Stimulated activated CD8-positive, alpha-beta memory T cell treated with anti-CD3 and anti-CD28 coated beads, Interleukin-2, amount 100 ng/mL, for 48 hours (primary cell): ENCODE data around the gene ETFA.

Experiments used
- DNase-seq, 2 donors: peaks; one replicate each; pipeline ENCODE4 v3.0.0-alpha.2; 2020; ENCODE audit warnings: low read depth in 2 of 2

The ETFA gene

GRCh38 chr15:76195506-76196268 lies 115.6 kb downstream of the ETFA start:
- no peak for DNase-seq

GRCh38 chr15:76193934-76194333 lies 117.3 kb downstream of the ETFA start:
- no peak for DNase-seq

GRCh38 chr15:76192715-76193114 lies 118.6 kb downstream of the ETFA start:
- DNase-seq, result no peak

DNA sequence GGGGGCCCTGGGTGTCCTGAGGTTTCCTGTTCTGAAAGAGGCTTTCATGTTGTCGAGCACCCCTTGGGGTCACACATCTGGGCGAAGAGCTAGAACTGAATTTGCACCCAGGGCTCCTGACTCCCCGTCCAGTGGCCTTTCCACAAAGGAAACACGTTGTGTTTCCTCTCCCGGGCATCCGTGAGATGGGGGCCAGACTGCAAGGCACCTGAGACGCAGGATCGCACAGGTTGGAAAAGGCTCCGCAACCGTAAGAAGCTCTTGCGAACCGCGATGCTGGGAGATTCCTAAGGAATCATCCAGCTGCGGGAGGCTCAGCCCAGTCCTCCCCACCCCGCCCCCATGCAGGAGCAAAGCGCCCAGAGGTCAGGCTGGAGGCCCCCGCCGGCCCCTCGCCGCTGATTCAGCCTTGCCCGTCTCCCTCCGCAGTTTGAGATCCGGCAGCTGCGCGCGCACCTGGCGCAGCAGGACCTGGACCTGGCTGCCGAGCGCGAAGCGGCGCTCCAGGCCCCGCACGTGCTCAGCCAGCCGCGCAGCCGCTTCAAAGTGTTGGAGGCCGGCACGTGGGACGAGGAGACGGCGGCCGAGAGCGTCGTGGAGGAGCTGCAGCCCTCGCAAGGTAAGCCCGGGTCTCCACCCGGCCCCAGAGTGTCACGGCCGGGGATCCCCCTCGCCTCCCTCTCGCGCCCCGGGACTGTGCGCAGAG lies 119.6 kb downstream of the ETFA start:
- DNase-seq, result no peak

GRCh38 chr15:76190751-76191538 lies 120.3 kb downstream of the ETFA start:
- peak; percentile 73 for DNase-seq

- DNase-seq, result no peak
Measured at GRCh38 chr15:76190070-76190564, 121.2 kb downstream of the ETFA start.

GRCh38 chr15:76189106-76189505 lies 122.2 kb downstream of the ETFA start:
- no peak for DNase-seq

GRCh38 chr15:76187163-76187562 lies 124.1 kb downstream of the ETFA start:
- DNase-seq, result no peak

DNA sequence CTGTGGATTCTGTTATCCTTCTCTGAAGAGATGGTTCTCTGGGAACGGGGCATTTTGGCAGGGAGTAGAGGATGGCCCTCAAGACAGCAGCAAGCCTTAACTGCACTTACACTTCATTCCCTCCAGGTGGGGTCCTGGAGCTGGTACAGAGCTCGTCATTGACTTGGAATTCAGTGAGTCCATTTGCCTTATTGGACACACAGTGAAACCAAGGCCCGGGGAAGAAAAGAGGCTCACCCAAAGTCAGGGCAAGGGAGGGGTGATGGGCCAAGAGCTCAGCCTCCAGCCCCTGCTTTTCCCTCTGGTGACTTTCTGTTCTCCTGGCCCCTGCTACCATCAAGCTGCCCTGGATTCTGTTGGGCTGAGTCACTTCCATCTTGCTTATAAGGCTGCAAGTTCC lies 125.6 kb downstream of the ETFA start:
- DNase-seq, result no peak

- no peak for DNase-seq
Measured at GRCh38 chr15:76184650-76185035, 126.6 kb downstream of the ETFA start.

GRCh38 chr15:76183930-76184649 lies 127.2 kb downstream of the ETFA start:
- no peak for DNase-seq

GRCh38 chr15:76181705-76182107 lies 129.6 kb downstream of the ETFA start:
- no peak for DNase-seq

- DNase-seq, result no peak
Measured at GRCh38 chr15:76180321-76180720, 130.9 kb downstream of the ETFA start.

DNA sequence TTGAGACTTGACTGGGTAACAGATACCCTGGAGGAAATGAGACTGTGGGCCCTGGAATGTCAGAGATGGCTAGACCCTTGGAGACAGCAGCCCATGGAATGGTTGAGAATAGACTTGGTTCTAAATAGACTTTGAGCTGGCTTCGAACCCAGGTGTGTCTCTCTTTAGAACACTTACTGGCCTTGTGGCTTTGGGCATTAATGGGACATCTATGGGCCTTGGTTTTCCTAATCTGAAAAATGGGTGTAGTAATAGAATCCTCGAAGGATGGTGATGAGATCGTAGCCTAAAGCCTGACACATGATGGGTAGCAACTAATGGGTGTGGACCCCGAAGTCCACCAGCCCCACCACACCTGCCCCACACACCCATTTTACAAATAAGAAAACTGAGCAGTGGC lies 132.2 kb downstream of the ETFA start:
- DNase-seq, result no peak

DNA sequence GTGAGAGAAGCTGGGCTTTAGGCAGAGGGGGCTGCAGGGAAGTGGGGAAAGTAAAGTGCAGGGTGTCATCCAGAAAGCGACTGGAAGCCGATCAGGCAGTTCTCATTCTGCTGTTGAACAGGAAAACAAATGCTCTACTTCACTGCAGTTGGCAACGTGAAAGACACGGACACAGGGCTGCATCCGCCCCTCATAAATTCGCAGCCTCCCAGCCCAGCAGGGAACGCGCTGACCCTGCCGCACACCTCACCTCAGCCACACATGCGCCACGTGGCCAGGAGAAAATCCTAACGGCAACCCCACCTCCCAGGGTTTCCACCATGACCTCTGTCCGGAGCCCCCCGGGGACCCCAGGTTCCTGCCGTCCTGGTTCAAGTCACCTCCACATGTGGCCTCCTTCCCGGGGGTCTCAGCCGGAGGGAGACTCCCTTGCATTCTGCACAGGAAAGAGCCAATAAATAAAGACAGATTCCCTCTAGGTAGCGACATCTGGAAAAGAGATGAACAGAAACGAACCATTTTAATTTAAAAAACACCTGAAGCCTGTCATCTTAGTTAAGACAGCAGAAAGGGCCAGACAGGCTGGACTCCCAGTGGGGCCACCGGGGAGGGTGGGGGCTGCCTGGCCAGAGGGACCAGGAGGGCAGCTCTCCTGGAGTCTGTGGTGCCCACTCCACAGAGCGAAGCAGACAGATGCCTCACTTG lies 132.8 kb downstream of the ETFA start:
- no peak for DNase-seq

- no peak for DNase-seq
Measured at GRCh38 chr15:76177491-76178040, 133.7 kb downstream of the ETFA start.

- no peak for DNase-seq
Measured at GRCh38 chr15:76176487-76177085, 134.7 kb downstream of the ETFA start.

- no peak for DNase-seq
Measured at GRCh38 chr15:76176059-76176458, 135.2 kb downstream of the ETFA start.

- no peak for DNase-seq
Measured at GRCh38 chr15:76175442-76175841, 135.8 kb downstream of the ETFA start.

GRCh38 chr15:76174654-76175053 lies 136.6 kb downstream of the ETFA start:
- no peak for DNase-seq
